Muscle layer of duodenum (tissue), 2 donors: Measurements from ENCODE around the gene ATG16L2.

Experiments
- H3K27ac ChIP-seq: one replicate; pipeline ENCODE4 v1.7.0; 2013; ENCODE audit warnings: mild to moderate bottlenecking, low read length
- H3K27me3 ChIP-seq: one replicate; pipeline ENCODE4 v1.7.0; 2013; ENCODE audit warnings: low read depth, mild to moderate bottlenecking, control low read depth, low read length
- H3K36me3 ChIP-seq, 2 donors: one replicate each; pipeline ENCODE4 v1.7.0; 2013; ENCODE audit warnings: low read length in 2 of 2, control low read depth in 1 of 2, mild to moderate bottlenecking in 1 of 2; ENCODE audit not compliant: insufficient read depth in 2 of 2, control insufficient read depth in 1 of 2
- H3K4me1 ChIP-seq, 2 donors: one replicate each; pipeline ENCODE4 v1.7.0; 2013; ENCODE audit warnings: low read length in 2 of 2, mild to moderate bottlenecking in 2 of 2, control low read depth in 1 of 2, moderate library complexity in 1 of 2; ENCODE audit not compliant: insufficient read depth in 2 of 2, control insufficient read depth in 1 of 2
- H3K4me3 ChIP-seq, 2 donors: one replicate each; pipeline ENCODE4 v1.7.0; 2013; ENCODE audit warnings: low read length in 2 of 2, low read depth in 1 of 2, mild to moderate bottlenecking in 1 of 2
- H3K9me3 ChIP-seq, 2 donors: one replicate each; pipeline ENCODE4 v1.7.0; 2013; ENCODE audit warnings: low read length in 2 of 2, control low read depth in 1 of 2, mild to moderate bottlenecking in 1 of 2; ENCODE audit not compliant: control insufficient read depth in 1 of 2
- donor health status: healthy.

The ATG16L2 gene

GRCh38 chr11:72859126-72859525, 44.9 kb downstream of the ATG16L2 start:
- Histone ChIP-seq H3K27me3 (no peaks in the 10 kb centered on the region), H3K27ac (no peak overlapping the region), H3K36me3 (peaks cover 0 to 2% of the 10 kb centered on the region in 2 donors), H3K4me3 (no peak overlapping the region), H3K4me1 (peaks cover 0 to 17% of the 10 kb centered on the region in 2 donors), H3K9me3 (no peaks in the 10 kb centered on the region)

GRCh38 chr11:72860010-72860409, 45.8 kb downstream of the ATG16L2 start:
- peaks cover 0 to 2% of the 10 kb centered on the region in 2 donors for H3K36me3 ChIP-seq
- H3K27me3 ChIP-seq = no peaks in the 10 kb centered on the region
- peaks cover 0 to 26% of the 10 kb centered on the region in 2 donors for H3K4me1 ChIP-seq
- H3K4me3 ChIP-seq = no peak overlapping the region
- H3K9me3 ChIP-seq = no peaks in the 10 kb centered on the region
- H3K27ac ChIP-seq = no peak overlapping the region

- Histone ChIP-seq H3K27ac (no peak overlapping the region), H3K9me3 (no peaks in the 10 kb centered on the region), H3K4me1 (peaks cover 0 to 32% of the 10 kb centered on the region in 2 donors), H3K36me3 (peaks cover 0 to 2% of the 10 kb centered on the region in 2 donors), H3K4me3 (no peak overlapping the region), H3K27me3 (no peaks in the 10 kb centered on the region)
Measured at GRCh38 chr11:72860592-72860991, 46.4 kb downstream of the ATG16L2 start.

GRCh38 chr11:72863091-72863490, 48.9 kb downstream of the ATG16L2 start:
- peaks cover 0 to 2% of the 10 kb centered on the region in 2 donors for H3K36me3 ChIP-seq
- H3K4me1 ChIP-seq = peaks cover 0 to 22% of the 10 kb centered on the region in 2 donors
- H3K27me3 ChIP-seq = no peaks in the 10 kb centered on the region
- H3K9me3 ChIP-seq = no peaks in the 10 kb centered on the region
- H3K4me3 ChIP-seq = no peak overlapping the region
- H3K27ac ChIP-seq = no peak overlapping the region

GRCh38 chr11:72863916-72864315, 49.7 kb downstream of the ATG16L2 start:
- Histone ChIP-seq H3K4me3 (no peak overlapping the region), H3K36me3 (peaks cover 0 to under 1% of the 10 kb centered on the region in 2 donors), H3K27ac (no peak overlapping the region), H3K27me3 (no peaks in the 10 kb centered on the region), H3K4me1 (peaks cover 0 to 22% of the 10 kb centered on the region in 2 donors), H3K9me3 (no peaks in the 10 kb centered on the region)

- H3K27me3 ChIP-seq = no peaks in the 10 kb centered on the region
- H3K4me1 ChIP-seq = peaks cover 0 to 22% of the 10 kb centered on the region in 2 donors
- H3K9me3 ChIP-seq = no peaks in the 10 kb centered on the region
- no peak overlapping the region for H3K4me3 ChIP-seq
- no peak overlapping the region for H3K27ac ChIP-seq
- no peaks in the 10 kb centered on the region for H3K36me3 ChIP-seq
Measured at GRCh38 chr11:72864702-72865655, 50.8 kb downstream of the ATG16L2 start.

GRCh38 chr11:72867970-72868369, 53.8 kb downstream of the ATG16L2 start:
- H3K36me3 ChIP-seq = no peaks in the 10 kb centered on the region
- no peak overlapping the region for H3K4me3 ChIP-seq
- no peaks in the 10 kb centered on the region for H3K9me3 ChIP-seq
- H3K27ac ChIP-seq = no peak overlapping the region
- no peaks in the 10 kb centered on the region for H3K27me3 ChIP-seq
- H3K4me1 ChIP-seq = peaks cover 0 to 22% of the 10 kb centered on the region in 2 donors

GRCh38 chr11:72869831-72870230, 55.6 kb downstream of the ATG16L2 start:
- H3K27me3 ChIP-seq = no peaks in the 10 kb centered on the region
- H3K4me1 ChIP-seq = peaks cover 0 to 12% of the 10 kb centered on the region in 2 donors
- H3K4me3 ChIP-seq = no peak overlapping the region
- H3K27ac ChIP-seq = no peak overlapping the region
- no peaks in the 10 kb centered on the region for H3K9me3 ChIP-seq
- H3K36me3 ChIP-seq = no peaks in the 10 kb centered on the region

GRCh38 chr11:72871119-72871518, 56.9 kb downstream of the ATG16L2 start:
- H3K36me3 ChIP-seq = no peaks in the 10 kb centered on the region
- H3K27ac ChIP-seq = no peak overlapping the region
- H3K27me3 ChIP-seq = no peaks in the 10 kb centered on the region
- no peak overlapping the region for H3K4me3 ChIP-seq
- no peaks in the 10 kb centered on the region for H3K4me1 ChIP-seq
- H3K9me3 ChIP-seq = no peaks in the 10 kb centered on the region

GRCh38 chr11:72872012-72872411, 57.8 kb downstream of the ATG16L2 start:
- no peak overlapping the region for H3K4me3 ChIP-seq
- no peaks in the 10 kb centered on the region for H3K27me3 ChIP-seq
- no peaks in the 10 kb centered on the region for H3K36me3 ChIP-seq
- no peak overlapping the region for H3K27ac ChIP-seq
- no peaks in the 10 kb centered on the region for H3K4me1 ChIP-seq
- H3K9me3 ChIP-seq = no peaks in the 10 kb centered on the region

- Histone ChIP-seq H3K27me3 (no peaks in the 10 kb centered on the region), H3K4me1 (no peaks in the 10 kb centered on the region), H3K36me3 (no peaks in the 10 kb centered on the region), H3K9me3 (no peaks in the 10 kb centered on the region), H3K27ac (no peak overlapping the region), H3K4me3 (no peak overlapping the region)
Measured at GRCh38 chr11:72875736-72876135, 61.5 kb downstream of the ATG16L2 start.
